GM12878 (cell line): ENCODE measurements around the gene DET1. TPM values are rescaled to one million over a fixed set of nuclear protein-coding genes. Genes with fewer than 3 reads are reported as not detected.

Experiments
- ATAC-seq: fragments of 200-7000 bp; cut with Tn5 transposase; 3 replicates; pipeline ENCODE4 v1.9.1; 2020; ENCODE audit warnings: mild to moderate bottlenecking, moderate library complexity
- BruUV-seq: library from RNA; stranded (reverse); fragments of 400-500 nt; replicated peaks from 2 replicates; lab custom pipeline; 2021; lab: Mats Ljungman, UMichigan
- CTCF ChIA-PET: fragments of 300-600 bp; sonication (Branson Sonifier 250); formaldehyde crosslinking; extraction: SDS; loops from one replicate; lab custom pipeline; 2021; ENCODE audit warnings: inconsistent platforms; lab: Yijun Ruan, JAX
- POLR2A ChIA-PET: fragments of 350-600 bp; formaldehyde crosslinking; extraction: SDS; loops from one replicate; lab custom pipeline; 2021; ENCODE audit warnings: inconsistent platforms; lab: Charles Lee
- RAD21 ChIA-PET: fragments of 300-600 bp; sonication (Branson Sonifier 250); formaldehyde crosslinking; loops from one replicate; lab custom pipeline; 2023; ENCODE audit warnings: antibody characterized with exemption; ENCODE audit not compliant: unreplicated experiment; lab: Charles Lee
- SMC1A ChIA-PET: fragments of 300-600 bp; sonication (Branson Sonifier 250); formaldehyde crosslinking; loops from one replicate; lab custom pipeline; 2023; ENCODE audit not compliant: unreplicated experiment, uncharacterized antibody; lab: Charles Lee
- DNase-seq: peaks from one replicate; pipeline ENCODE4 v3.0.0-alpha.2; 2011; ENCODE audit warnings: low read depth, low spot score
- FAIRE-seq: peaks from 3 replicates; lab custom pipeline; 2011; peaks lifted over from hg19 to GRCh38; lab: Jason Lieb, UNC
- H2AFZ ChIP-seq: 2 replicates; pipeline ENCODE4 v1.6.0; 2011; ENCODE audit warnings: low read depth, low read length, control low read depth; ENCODE audit not compliant: control insufficient read depth
- H3K27ac ChIP-seq: 2 replicates; pipeline ENCODE4 v1.5.1; 2011; ENCODE audit warnings: control low read depth; ENCODE audit not compliant: control insufficient read depth, insufficient read depth
- H3K27me3 ChIP-seq, 2 experiments: replicated peaks in 1 of 2; 2 replicates each; pipeline versions ENCODE4 v1.6.0 to v1.6.1; 2011; ENCODE audit warnings: low read length in 1 of 2; ENCODE audit not compliant: control insufficient read depth in 2 of 2, insufficient read depth in 2 of 2
- H3K36me3 ChIP-seq, 2 experiments: 2 replicates each; pipeline ENCODE4 v1.5.1; 2011; ENCODE audit warnings: low read length in 1 of 2; ENCODE audit not compliant: control insufficient read depth in 2 of 2, insufficient read depth in 2 of 2
- H3K4me1 ChIP-seq: 2 replicates; pipeline ENCODE4 v1.6.1; 2011; ENCODE audit warnings: mild to moderate bottlenecking, low read length, moderate library complexity, mixed read lengths; ENCODE audit not compliant: control insufficient read depth, insufficient read depth
- H3K4me2 ChIP-seq: 2 replicates; pipeline ENCODE4 v1.6.0; 2011; ENCODE audit warnings: control low read depth; ENCODE audit not compliant: control insufficient read depth, insufficient read depth
- H3K4me3 ChIP-seq: fragments of 200-600 bp; sonication (generic); 2 replicates; pipeline ENCODE4 v1.5.1; 2016
- H3K79me2 ChIP-seq: 2 replicates; pipeline ENCODE4 v1.6.0; 2011; ENCODE audit warnings: low read length; ENCODE audit not compliant: control insufficient read depth, insufficient read depth
- H3K9ac ChIP-seq: 2 replicates; pipeline ENCODE4 v1.8.0; 2011; ENCODE audit warnings: low read length, control low read depth, mixed read lengths; ENCODE audit not compliant: control insufficient read depth, insufficient read depth
- H3K9me3 ChIP-seq: replicated peaks from 3 replicates; pipeline ENCODE4 v1.5.1; 2011; ENCODE audit warnings: mild to moderate bottlenecking, low read length; ENCODE audit not compliant: control insufficient read depth, insufficient read depth
- H4K20me1 ChIP-seq: 2 replicates; pipeline ENCODE4 v1.6.0; 2011; ENCODE audit not compliant: control insufficient read depth, insufficient read depth
- ATF3 ChIP-seq: IDR thresholded peaks from 2 replicates; pipeline ENCODE4 v1.6.1; 2011; ENCODE audit warnings: low read depth, mild to moderate bottlenecking, low read length, moderate library complexity, borderline replicate concordance; ENCODE audit errors: extremely low read depth
- BHLHE40 ChIP-seq, 2 experiments: fragments of 450-650 bp in 1 of 2; IDR thresholded peaks; 2 replicates each; pipeline ENCODE4 v1.6.1; 2011 to 2017; ENCODE audit warnings: low read depth in 2 of 2, borderline replicate concordance in 1 of 2, improper control_type of control experiment in 1 of 2, low read length in 1 of 2, mild to moderate bottlenecking in 1 of 2
- BRCA1 ChIP-seq: IDR thresholded peaks from 2 replicates; pipeline ENCODE4 v1.6.1; 2011; ENCODE audit warnings: low read depth, low read length, improper control_type of control experiment
- GABPA ChIP-seq: IDR thresholded peaks from 2 replicates; pipeline ENCODE4 v1.6.1; 2014; ENCODE audit warnings: antibody characterized with exemption, low read depth, mild to moderate bottlenecking, inconsistent platforms
- MYB ChIP-seq: fragments of 150-350 bp; IDR thresholded peaks from 2 replicates; pipeline ENCODE4 v1.6.1; 2014; ENCODE audit warnings: mild to moderate bottlenecking, low read depth, low read length, borderline replicate concordance
- SKIL ChIP-seq: fragments of 450-650 bp; IDR thresholded peaks from 2 replicates; pipeline ENCODE4 v1.6.1; 2017; ENCODE audit warnings: mild to moderate bottlenecking, low read depth, inconsistent platforms; ENCODE audit not compliant: poor library complexity, severe bottlenecking
- SREBF1 ChIP-seq: IDR thresholded peaks from 2 replicates; pipeline ENCODE4 v1.6.1; 2012; ENCODE audit warnings: mild to moderate bottlenecking, low read length
- TCF3 ChIP-seq: IDR thresholded peaks from 2 replicates; pipeline ENCODE4 v1.6.1; 2012; ENCODE audit warnings: low read depth, mild to moderate bottlenecking, low read length, borderline replicate concordance; ENCODE audit not compliant: insufficient read depth
- ZBTB4 ChIP-seq: fragments of 450-650 bp; formaldehyde crosslinking; IDR thresholded peaks from 2 replicates; pipeline ENCODE4 v1.4.0; 2022; ENCODE audit warnings: mild to moderate bottlenecking, moderate library complexity
- ZSCAN29 ChIP-seq: fragments of 450-650 bp; IDR thresholded peaks from 2 replicates; pipeline ENCODE4 v1.6.1; 2017; ENCODE audit warnings: mild to moderate bottlenecking, moderate library complexity
- ZZZ3 ChIP-seq: IDR thresholded peaks from 2 replicates; pipeline ENCODE4 v1.6.1; 2011; ENCODE audit warnings: low read depth; ENCODE audit not compliant: control insufficient read depth, insufficient read length
- WGBS: methylation state at CpG from one replicate; pipeline ENCODE4 v1.1.6; 2016; ENCODE audit warnings: low lambda C conversion rate; ENCODE audit not compliant: insufficient replicate concordance, insufficient coverage; ENCODE audit errors: missing lambda C conversion rate; 5-methylcytosine and 5-hydroxymethylcytosine counted together
- in situ Hi-C: fragments of 300-500 bp; cut with MboI; formaldehyde crosslinking; loops from 9 replicates; pipeline ENCODE4 v1.14.3; 2018; ENCODE audit warnings: mixed read lengths
- intact Hi-C: fragments of 100-400 bp; cut with micrococcal nuclease; formaldehyde crosslinking; loops from one replicate; pipeline ENCODE4 v1.14.2; 2022; ENCODE audit not compliant: unreplicated experiment
- polyA plus RNA-seq, 11 experiments: library from polyadenylated mRNA; depleted of rRNA in 4 of 11; unstranded in 6 of 11; stranded (reverse) in 5 of 11; fragments of >200 nt; fragmentation: Nextera tagmentation in 4 of 11; fragmentation: Illumina TruSeq in 1 of 11; extraction: Ambion mirVana in 4 of 11; extraction: Trizol in 1 of 11; gene quantifications; 1 replicate in 1 of 11; 2 replicates in 10 of 11; pipeline versions ENCODE4 v1.2.1 to v1.2.3, GENCODE V29; 2011 to 2016; ENCODE audit warnings: inconsistent platforms in 2 of 11, missing spikeins in 2 of 11, low read depth in 1 of 11
- total RNA-seq, 4 experiments: library from RNA; depleted of rRNA in 3 of 4; stranded (reverse); fragments of >200 nt in 3 of 4; fragmentation: Illumina TruSeq in 1 of 4; extraction: Trizol in 1 of 4; gene quantifications; 2 replicates each; pipeline versions ENCODE4 v1.2.1 to v1.2.3, GENCODE V29; 2013 to 2021

DET1 gene
- total and polyA plus RNA-seq, 10 of the 15 experiments (the other 5 are each of a cell fraction or from before 2014, with no cell fraction given), result 0.16 to 2.7 (median 1.4) TPM

GRCh38 chr15:88491158-88491557 is 55.3 kb downstream of the DET1 start:
- no peak for ATAC-seq
- Histone ChIP-seq H3K9me3 (no peaks in the 10 kb centered on the region), H3K4me1 (no peaks in the 10 kb centered on the region), H3K27me3 (no peaks in the 10 kb centered on the region), H3K9ac (no peak overlapping the region), H3K79me2 (no peaks in the 10 kb centered on the region), H3K27ac (no peak overlapping the region), H3K4me2 (no peak overlapping the region), H2AFZ (no peak overlapping the region), H3K36me3 (no peaks in the 10 kb centered on the region), H3K4me3 (no peak overlapping the region), H4K20me1 (no peaks in the 10 kb centered on the region)
- intact Hi-C loops, result no loop called here
- no TSS peak for BruUV-seq
- POLR2A ChIA-PET, result no interaction called here
- FAIRE-seq, result no peak
- CTCF ChIA-PET, result no interaction called here
- TF ChIP-seq SKIL, result no peak
- RAD21 ChIA-PET, result no interaction called here
- 57% methylated on average over 10 of the region's 10 CpGs for WGBS
- in situ Hi-C loops, result no loop called here
- SMC1A ChIA-PET, result no interaction called here
- no peak for DNase-seq

- H3K9ac ChIP-seq, result no peak overlapping the region
- no peaks in the 10 kb centered on the region for H4K20me1 ChIP-seq
- H3K4me2 ChIP-seq, result no peak overlapping the region
- intact Hi-C loops, result no loop called here
- no peak for FAIRE-seq
- no peaks in the 10 kb centered on the region for H3K9me3 ChIP-seq
- ChIA-PET POLR2A (no interaction called here), RAD21 (no interaction called here), SMC1A (no interaction called here), CTCF (interaction anchor here (1.3 to 1.7 kb wide), 2 partner anchors 18 to 126 kb away, joined by 4 to 5 read pairs; no protein-coding TSS in a partner anchor)
- no peaks in the 10 kb centered on the region for H3K27me3 ChIP-seq
- no peaks in the 10 kb centered on the region for H3K36me3 ChIP-seq
- H3K27ac ChIP-seq, result no peak overlapping the region
- ATAC-seq, result no peak
- H3K4me3 ChIP-seq, result no peak overlapping the region
- DNase-seq, result no peak
- 44% methylated on average over 3 of the region's 3 CpGs for WGBS
- H3K4me1 ChIP-seq, result no peaks in the 10 kb centered on the region
- no peak overlapping the region for H2AFZ ChIP-seq
- no TSS peak for BruUV-seq
- in situ Hi-C loops, result no loop called here
- no peaks in the 10 kb centered on the region for H3K79me2 ChIP-seq
- TF ChIP-seq TCF3, result no peak
- TF ChIP-seq ZSCAN29, result no peak
- no peak for TF ChIP-seq SREBF1
- no peak for TF ChIP-seq BRCA1
- no peak for TF ChIP-seq GABPA
- TF ChIP-seq ZZZ3, result no peak
- no peak for TF ChIP-seq ZBTB4 (CRISPR knock-in tag)
- no peak for TF ChIP-seq ATF3
- no peak for TF ChIP-seq BHLHE40 (IDR thresholded peaks at IDR 0.05; ENCODE audit: borderline replicate concordance in 1 of 2, low read depth in 2 of 2, low read length in 1 of 2)
- no peak for TF ChIP-seq MYB
These were observed 56.4 kb downstream of the DET1 start for GRCh38 chr15:88490036-88490435.
